ENCODE measurements around the gene RGS9BP.
"Not testable (repeated sequence)": the region's sequence is repeated elsewhere in the genome, so short reads cannot be mapped to it uniquely, and the experiment has no call there.

The RGS9BP gene

GRCh38 chr19:32675720-32676185 is at the start of gene RGS9BP:
TSS of gene RGS9BP (plus strand) at chr19:32675848. CDS start at chr19:32676264, 416 bp downstream.
- peak; percentile 27 for DNase-seq (ENCODE audit: low read depth)

DNA sequence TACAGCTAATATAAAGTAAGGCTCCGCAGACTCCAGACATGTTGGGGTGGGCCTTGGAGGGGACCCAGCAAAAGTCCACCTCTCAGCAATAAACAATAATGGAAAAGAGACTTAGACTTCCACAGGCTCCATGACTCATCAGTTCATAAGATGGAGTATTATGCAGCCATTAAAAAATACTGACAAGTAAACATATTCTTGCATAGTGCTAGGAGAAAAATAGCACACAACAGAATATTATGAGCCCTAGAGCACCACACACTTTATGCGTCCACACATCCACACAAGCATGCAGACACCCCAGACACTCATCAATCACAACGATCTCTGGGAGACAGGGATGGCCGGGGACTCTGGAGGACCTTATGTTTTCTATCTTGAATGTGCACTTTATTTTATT is 48.7 kb upstream of the RGS9BP start:
- DNase-seq (ENCODE audit: low read depth) = no peak

DNA sequence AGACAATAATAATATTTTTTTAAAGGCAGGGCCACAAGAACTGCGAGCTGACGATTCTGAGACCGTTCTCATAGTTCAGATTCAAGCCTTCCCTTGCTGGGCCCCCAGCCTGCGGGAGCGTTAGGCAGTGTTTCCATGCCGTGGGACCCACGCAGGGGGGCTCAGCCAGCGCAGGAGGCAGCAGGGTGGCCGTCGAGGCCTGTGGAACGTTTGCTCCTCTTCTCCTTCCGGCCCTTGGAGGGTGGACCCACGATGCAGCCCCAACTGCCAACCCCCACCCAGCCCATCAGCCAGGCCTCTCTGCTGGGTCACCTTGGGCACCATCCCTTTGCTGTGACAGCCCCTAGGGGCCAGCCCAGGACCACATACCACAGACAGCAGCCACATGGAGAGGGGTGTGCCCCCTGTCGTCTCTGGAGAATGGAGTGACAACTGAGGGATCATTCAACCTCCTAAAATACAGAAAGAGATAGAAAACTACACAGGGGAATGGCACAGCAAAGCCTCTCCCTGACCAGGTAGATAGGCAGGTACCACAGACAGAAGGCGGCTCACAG is 47.9 kb upstream of the RGS9BP start:
- no peak for DNase-seq (ENCODE audit: low read depth)

- DNase-seq (ENCODE audit: low read depth) = no peak
These were observed 45.3 kb upstream of the RGS9BP start for GRCh38 chr19:32630338-32630737.

GRCh38 chr19:32631381-32631780 is 44.3 kb upstream of the RGS9BP start:
- DNase-seq (ENCODE audit: low read depth) = no peak

GRCh38 chr19:32637480-32637879 is 38.2 kb upstream of the RGS9BP start:
- no peak for DNase-seq (ENCODE audit: low read depth)

- no peak for DNase-seq (ENCODE audit: low read depth)
These were observed 37.0 kb upstream of the RGS9BP start for GRCh38 chr19:32638625-32639024.

- peak; percentile 36 for DNase-seq (ENCODE audit: low read depth)
These were observed 32.9 kb upstream of the RGS9BP start for GRCh38 chr19:32642771-32643170.

DNA sequence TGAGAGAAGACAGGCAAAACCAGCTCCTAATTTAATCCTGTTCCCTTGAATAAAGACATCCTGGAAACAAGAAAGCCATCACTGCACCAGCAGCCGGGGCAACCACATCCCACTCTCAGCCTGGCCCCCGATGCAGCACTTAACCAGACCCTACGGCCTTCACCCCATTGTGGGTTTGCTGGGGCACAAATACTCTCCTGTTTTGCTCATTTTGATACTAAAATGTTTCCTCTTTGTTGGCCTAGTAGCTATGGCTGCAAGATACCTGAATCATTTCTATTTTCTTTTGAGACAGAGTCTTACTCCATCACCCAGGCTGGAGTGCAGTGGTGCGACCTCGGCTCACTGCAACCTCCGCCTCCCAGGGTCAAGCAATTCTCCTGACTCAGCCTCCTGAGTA is 29.1 kb upstream of the RGS9BP start:
- DNase-seq (ENCODE audit: low read depth) = no peak

DNA sequence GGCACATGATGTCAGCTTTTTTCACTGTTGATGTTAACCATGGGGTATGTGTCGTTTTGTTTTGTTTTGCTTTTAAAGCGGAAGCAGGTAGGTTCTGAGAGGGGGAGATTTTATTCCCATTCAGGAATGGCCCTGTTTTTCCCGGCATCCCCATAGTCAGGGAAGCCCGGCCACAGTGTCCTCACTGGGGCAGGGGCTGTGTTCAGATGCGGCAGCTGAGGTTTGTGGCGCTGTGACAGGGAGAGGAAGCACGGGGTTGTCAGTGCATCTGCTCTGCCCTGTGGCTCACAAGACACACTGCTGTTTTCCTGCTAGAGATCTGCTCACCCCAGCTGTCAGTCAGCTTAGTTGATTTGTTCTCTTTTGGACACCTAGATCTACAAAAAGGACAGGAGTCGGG is 28.3 kb upstream of the RGS9BP start:
- DNase-seq (ENCODE audit: low read depth) = no peak

GRCh38 chr19:32649751-32650150 is 25.9 kb upstream of the RGS9BP start:
- DNase-seq (ENCODE audit: low read depth) = no peak

GRCh38 chr19:32650671-32651070 is 25.0 kb upstream of the RGS9BP start:
- no peak for DNase-seq (ENCODE audit: low read depth)

DNA sequence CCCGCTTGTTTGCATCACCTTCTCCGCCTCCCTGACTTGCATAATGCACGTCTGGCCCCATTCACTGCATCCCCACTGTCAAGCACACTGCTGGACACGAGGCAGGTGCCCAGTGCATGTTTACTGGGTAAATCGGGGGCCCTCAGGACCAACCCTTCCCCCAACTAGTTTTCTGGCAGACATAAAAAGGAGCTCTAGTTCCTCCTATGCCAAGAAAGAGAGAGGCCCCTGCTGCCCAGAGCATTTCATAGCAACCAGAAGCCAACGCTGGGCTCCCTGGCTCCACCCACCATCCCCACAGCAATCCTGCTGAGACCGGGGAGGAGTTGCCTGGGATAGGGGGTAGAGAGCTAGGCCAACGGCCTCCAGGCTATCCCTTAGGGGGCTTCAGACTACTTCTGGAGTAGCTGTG is 23.9 kb upstream of the RGS9BP start:
- DNase-seq (ENCODE audit: low read depth) = no peak

GRCh38 chr19:32652331-32652730 is 23.3 kb upstream of the RGS9BP start:
- DNase-seq (ENCODE audit: low read depth) = not testable (repeated sequence)

GRCh38 chr19:32652894-32653598 is 22.6 kb upstream of the RGS9BP start:
- DNase-seq (ENCODE audit: low read depth) = no peak

DNA sequence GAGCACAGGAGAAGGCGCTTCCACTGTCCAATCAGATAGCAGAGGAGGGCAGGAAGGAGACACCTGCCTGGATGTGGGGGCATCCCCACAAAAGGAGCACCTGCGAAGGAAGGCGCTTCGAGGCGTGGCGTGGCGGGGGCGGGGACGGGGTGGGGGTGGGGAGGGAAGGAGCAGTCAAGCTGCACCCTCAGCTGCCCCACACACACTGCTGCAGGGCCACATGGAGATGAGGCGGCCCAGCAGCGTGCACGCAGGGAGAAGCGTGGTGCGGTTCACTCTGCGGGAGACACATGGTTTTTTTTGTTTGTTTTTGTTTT is 22.1 kb upstream of the RGS9BP start:
- DNase-seq (ENCODE audit: low read depth) = no peak

GRCh38 chr19:32656379-32656778 is 19.3 kb upstream of the RGS9BP start:
- not testable (repeated sequence) for DNase-seq (ENCODE audit: low read depth)

DNA sequence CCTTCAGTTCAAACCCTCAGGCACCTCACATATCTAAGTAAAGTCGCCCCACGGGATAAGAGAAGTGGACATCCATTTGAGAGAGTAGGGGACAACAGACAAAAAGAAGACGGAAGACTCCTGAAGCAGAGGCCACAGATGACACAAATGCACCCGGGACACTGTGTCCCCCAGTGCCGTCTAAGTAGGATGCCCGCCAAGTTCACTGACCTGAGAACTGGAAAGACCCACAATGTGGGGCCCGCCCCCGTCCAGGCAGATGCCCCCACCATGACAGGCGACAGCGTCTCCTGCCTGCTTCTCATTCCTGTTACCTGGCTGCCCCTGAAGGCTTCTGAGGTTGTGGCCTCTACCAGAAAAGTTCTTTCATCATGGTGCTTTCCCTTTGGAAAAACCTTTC is 17.6 kb upstream of the RGS9BP start:
- no peak for DNase-seq (ENCODE audit: low read depth)

DNA sequence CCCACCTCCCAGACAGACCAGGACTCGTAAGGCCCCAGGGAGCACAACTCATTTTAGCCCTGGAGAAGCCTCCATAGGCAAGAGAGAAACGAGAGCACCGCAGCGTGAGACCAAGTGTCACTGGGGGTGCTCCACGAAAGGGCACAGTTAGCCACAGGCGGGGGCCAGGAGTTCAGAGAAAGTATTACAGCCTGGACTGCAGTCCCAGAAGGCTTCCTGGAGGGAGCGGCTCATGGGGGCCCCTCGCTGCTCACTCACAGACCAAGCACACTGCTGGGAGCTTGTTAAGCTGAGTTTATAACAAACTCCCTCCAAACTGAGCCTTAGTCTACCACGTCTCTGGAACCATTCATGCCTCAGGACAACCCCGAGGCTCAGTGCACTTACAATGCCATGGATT is 17.1 kb upstream of the RGS9BP start:
- no peak for DNase-seq (ENCODE audit: low read depth)

DNA sequence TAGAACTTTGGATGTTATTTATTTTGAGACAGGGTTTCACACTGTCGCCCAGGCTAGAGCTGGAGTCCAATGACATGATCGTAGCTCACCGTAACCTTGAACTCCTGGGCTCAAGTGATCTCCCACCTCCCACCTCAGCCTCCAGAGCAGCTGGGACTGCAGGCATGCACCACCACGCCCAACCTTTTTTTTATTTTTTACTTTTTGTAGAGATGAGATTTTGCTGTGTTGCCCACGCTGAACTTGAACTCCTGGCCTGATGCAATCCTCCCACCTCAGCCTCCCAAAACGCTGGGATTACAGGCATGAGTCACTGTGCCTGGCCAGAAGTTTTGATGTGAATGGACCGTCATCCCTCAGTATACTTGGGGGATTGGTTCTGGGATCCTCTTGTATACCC is 14.3 kb upstream of the RGS9BP start:
- no peak for DNase-seq (ENCODE audit: low read depth)

GRCh38 chr19:32662186-32662585 is 13.5 kb upstream of the RGS9BP start:
- DNase-seq (ENCODE audit: low read depth) = no peak

GRCh38 chr19:32666084-32666483 is 9.6 kb upstream of the RGS9BP start:
- DNase-seq (ENCODE audit: low read depth) = no peak

- no peak for DNase-seq (ENCODE audit: low read depth)
These were observed 6.3 kb upstream of the RGS9BP start for GRCh38 chr19:32669310-32669709.
